T-helper 2 cell treated with Interferon-gamma antibody and Interleukin-4, amounts not matched to agents 5 μg/mL and 100 μg/mL, for 36 hours (primary cell): ENCODE data around the gene CDK5R2.

Experiments
- DNase-seq: peaks from one replicate; pipeline ENCODE4 v3.0.0; 2021; ENCODE audit warnings: low spot score
- H3K27ac Mint-ChIP-seq: one replicate; pipeline ENCODE4 v1.8.0; 2021; ENCODE audit warnings: mild to moderate bottlenecking, mixed read lengths
- H3K27me3 Mint-ChIP-seq: one replicate; pipeline ENCODE4 v1.8.0; 2021; ENCODE audit warnings: low read depth, mixed read lengths
- H3K36me3 Mint-ChIP-seq: one replicate; pipeline ENCODE4 v1.8.0; 2021; ENCODE audit warnings: low read depth, mixed read lengths
- H3K4me1 Mint-ChIP-seq: one replicate; pipeline ENCODE4 v1.8.0; 2021; ENCODE audit warnings: low read depth, mixed read lengths
- H3K4me3 Mint-ChIP-seq: one replicate; pipeline ENCODE4 v1.8.0; 2022; ENCODE audit warnings: mild to moderate bottlenecking, moderate library complexity, mixed read lengths
- H3K9me3 Mint-ChIP-seq: one replicate; pipeline ENCODE4 v1.8.0; 2021; ENCODE audit warnings: mixed read lengths

CDK5R2 gene

GRCh38 chr2:218956039-218956438 lies 3.4 kb upstream of the CDK5R2 start:
- DNase-seq: no peak
- H3K27ac Mint-ChIP-seq: no peak overlapping the region

GRCh38 chr2:218957671-218958070 lies 1.8 kb upstream of the CDK5R2 start:
- no peaks in the 10 kb centered on the region for H3K9me3 Mint-ChIP-seq
- H3K4me3 Mint-ChIP-seq: no peak overlapping the region
- peaks cover 66% of the 10 kb centered on the region for H3K27me3 Mint-ChIP-seq
- peaks cover 2% of the 10 kb centered on the region for H3K36me3 Mint-ChIP-seq
- no peak for DNase-seq
- peaks cover 3% of the 10 kb centered on the region for H3K4me1 Mint-ChIP-seq
- no peak overlapping the region for H3K27ac Mint-ChIP-seq

More at GRCh38 chr2:218956039-218956438, 3.4 kb upstream of the CDK5R2 start:
- peaks cover under 1% of the 10 kb centered on the region for H3K4me1 Mint-ChIP-seq
- no peaks in the 10 kb centered on the region for H3K9me3 Mint-ChIP-seq
- H3K36me3 Mint-ChIP-seq: peaks cover under 1% of the 10 kb centered on the region
- no peak overlapping the region for H3K4me3 Mint-ChIP-seq
- H3K27me3 Mint-ChIP-seq: peaks cover 49% of the 10 kb centered on the region

GRCh38 chr2:218958276-218958675 lies 1.2 kb upstream of the CDK5R2 start:
- peaks cover 69% of the 10 kb centered on the region for H3K27me3 Mint-ChIP-seq
- peaks cover 2% of the 10 kb centered on the region for H3K36me3 Mint-ChIP-seq
- no peak for DNase-seq
- H3K9me3 Mint-ChIP-seq: no peaks in the 10 kb centered on the region
- H3K4me3 Mint-ChIP-seq: no peak overlapping the region
- H3K27ac Mint-ChIP-seq: no peak overlapping the region
- peaks cover 3% of the 10 kb centered on the region for H3K4me1 Mint-ChIP-seq

GRCh38 chr2:218959761-218960308 lies 369 bp downstream of the CDK5R2 start:
- Mint-ChIP-seq H3K4me1 (peaks cover 3% of the 10 kb centered on the region), H3K36me3 (peaks cover 2% of the 10 kb centered on the region), H3K9me3 (no peaks in the 10 kb centered on the region), H3K4me3 (no peak overlapping the region), H3K27me3 (peaks cover 78% of the 10 kb centered on the region), H3K27ac (no peak overlapping the region)
- DNase-seq: no peak

GRCh38 chr2:218960309-218961165 lies 1.1 kb downstream of the CDK5R2 start:
- H3K27me3 Mint-ChIP-seq: peaks cover 81% of the 10 kb centered on the region

GRCh38 chr2:218961229-218961628 lies 1.8 kb downstream of the CDK5R2 start:
- H3K27ac Mint-ChIP-seq: peak overlapping the region; percentile 77
- H3K9me3 Mint-ChIP-seq: no peaks in the 10 kb centered on the region
- H3K4me1 Mint-ChIP-seq: peaks cover 3% of the 10 kb centered on the region
- no peak for DNase-seq
- peaks cover 77% of the 10 kb centered on the region for H3K27me3 Mint-ChIP-seq
- peaks cover 2% of the 10 kb centered on the region for H3K36me3 Mint-ChIP-seq
- peak overlapping the region; percentile 36 for H3K4me3 Mint-ChIP-seq

More at GRCh38 chr2:218960309-218961165, 1.1 kb downstream of the CDK5R2 start:
- Mint-ChIP-seq H3K4me3 (no peak overlapping the region), H3K27ac (no peak overlapping the region), H3K9me3 (no peaks in the 10 kb centered on the region), H3K36me3 (peaks cover 2% of the 10 kb centered on the region), H3K4me1 (peaks cover 3% of the 10 kb centered on the region)
- no peak for DNase-seq

GRCh38 chr2:218961651-218962570 lies 2.4 kb downstream of the CDK5R2 start:
- Mint-ChIP-seq H3K4me1 (peaks cover 3% of the 10 kb centered on the region), H3K27me3 (peaks cover 70% of the 10 kb centered on the region), H3K9me3 (no peaks in the 10 kb centered on the region), H3K36me3 (peaks cover 2% of the 10 kb centered on the region), H3K4me3 (no peak overlapping the region), H3K27ac (no peak overlapping the region)
- no peak for DNase-seq

GRCh38 chr2:218962859-218963492 lies 3.5 kb downstream of the CDK5R2 start:
- H3K27ac Mint-ChIP-seq: no peak overlapping the region
- H3K36me3 Mint-ChIP-seq: peaks cover 2% of the 10 kb centered on the region
- H3K27me3 Mint-ChIP-seq: peaks cover 60% of the 10 kb centered on the region
- H3K4me3 Mint-ChIP-seq: no peak overlapping the region
- H3K9me3 Mint-ChIP-seq: no peaks in the 10 kb centered on the region
- peaks cover 3% of the 10 kb centered on the region for H3K4me1 Mint-ChIP-seq
- peak; percentile 33 for DNase-seq

GRCh38 chr2:218963601-218964000 lies 4.1 kb downstream of the CDK5R2 start:
- H3K27me3 Mint-ChIP-seq: peaks cover 57% of the 10 kb centered on the region
- H3K27ac Mint-ChIP-seq: no peak overlapping the region
- peaks cover 2% of the 10 kb centered on the region for H3K36me3 Mint-ChIP-seq
- no peaks in the 10 kb centered on the region for H3K9me3 Mint-ChIP-seq
- H3K4me3 Mint-ChIP-seq: no peak overlapping the region
- H3K4me1 Mint-ChIP-seq: peaks cover 3% of the 10 kb centered on the region
- DNase-seq: no peak

- DNase-seq: no peak
- peaks cover 3% of the 10 kb centered on the region for H3K4me1 Mint-ChIP-seq
- H3K27me3 Mint-ChIP-seq: peaks cover 53% of the 10 kb centered on the region
- no peaks in the 10 kb centered on the region for H3K9me3 Mint-ChIP-seq
- H3K27ac Mint-ChIP-seq: no peak overlapping the region
- H3K4me3 Mint-ChIP-seq: no peak overlapping the region
- H3K36me3 Mint-ChIP-seq: peaks cover 2% of the 10 kb centered on the region
These were observed 4.7 kb downstream of the CDK5R2 start for GRCh38 chr2:218964041-218964771.

- no peaks in the 10 kb centered on the region for H3K9me3 Mint-ChIP-seq
- no peak overlapping the region for H3K27ac Mint-ChIP-seq
- no peaks in the 10 kb centered on the region for H3K36me3 Mint-ChIP-seq
- H3K4me1 Mint-ChIP-seq: no peaks in the 10 kb centered on the region
- H3K27me3 Mint-ChIP-seq: peaks cover 39% of the 10 kb centered on the region
- DNase-seq: no peak
- H3K4me3 Mint-ChIP-seq: no peak overlapping the region
These were observed 11.4 kb downstream of the CDK5R2 start for GRCh38 chr2:218970894-218971293.

GRCh38 chr2:218975060-218975777 lies 15.8 kb downstream of the CDK5R2 start:
- Mint-ChIP-seq H3K27me3 (peaks cover 60% of the 10 kb centered on the region), H3K27ac (no peak overlapping the region), H3K4me3 (no peak overlapping the region)

More at GRCh38 chr2:218975060-218975777, 15.8 kb downstream of the CDK5R2 start:
- DNase-seq: no peak
- peaks cover 2% of the 10 kb centered on the region for H3K4me1 Mint-ChIP-seq
- no peaks in the 10 kb centered on the region for H3K36me3 Mint-ChIP-seq
- no peaks in the 10 kb centered on the region for H3K9me3 Mint-ChIP-seq
